Fibroblast of peridontal ligament (primary cell): ENCODE data around the gene CCDC78.
A peak's percentile ranks its signal among the peaks of the same experiment; 100 is the strongest.

ENCODE experiments used
- DNase-seq: peaks from one replicate; pipeline ENCODE4 v3.0.0-alpha.2; 2010; ENCODE audit errors: extremely low read depth

Gene CCDC78

DNA sequence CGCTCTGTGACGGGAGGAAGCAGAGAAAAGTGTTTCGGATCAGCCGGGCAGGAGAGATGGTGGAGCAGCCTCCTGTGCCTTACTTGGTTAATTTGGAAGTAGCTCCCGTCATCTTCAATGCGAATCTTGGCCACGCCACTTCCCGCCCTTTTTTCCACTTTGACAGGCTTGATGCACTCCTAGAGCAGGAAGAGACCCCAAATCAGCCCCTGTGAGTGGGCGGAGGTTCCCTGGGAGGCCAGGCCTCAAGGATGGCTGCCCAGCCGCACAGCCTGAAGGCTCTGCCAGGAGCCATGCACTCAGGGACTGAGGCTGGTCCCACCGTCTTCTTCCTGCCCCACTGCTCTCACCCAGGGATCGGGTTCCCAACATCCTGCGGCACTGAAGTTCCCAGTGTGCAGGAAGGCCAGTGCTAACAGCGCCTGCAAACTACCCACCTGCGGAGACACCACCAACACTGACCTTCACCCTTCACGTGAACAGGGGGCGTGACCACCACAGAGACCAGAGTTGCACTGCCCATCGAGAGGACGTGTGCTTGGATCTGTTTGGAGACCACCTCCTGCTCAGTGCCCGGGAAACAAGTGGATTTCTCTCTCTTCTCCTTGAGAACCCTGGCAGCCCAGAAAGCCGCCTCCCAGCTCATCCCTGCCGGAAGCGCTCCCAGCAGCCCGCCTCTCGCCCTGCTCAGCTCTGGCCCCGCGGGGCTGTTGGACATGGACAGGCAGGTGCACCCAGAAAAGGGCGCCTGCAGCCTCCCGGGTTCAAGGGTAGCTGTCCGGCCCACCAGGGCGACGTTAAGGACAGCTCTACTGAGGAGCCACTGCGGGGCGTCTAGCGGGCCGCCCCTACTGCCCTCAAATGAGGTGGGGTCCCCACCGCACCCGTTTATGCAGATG lies 13.6 kb upstream of the CCDC78 start:
- DNase-seq: no peak

DNA sequence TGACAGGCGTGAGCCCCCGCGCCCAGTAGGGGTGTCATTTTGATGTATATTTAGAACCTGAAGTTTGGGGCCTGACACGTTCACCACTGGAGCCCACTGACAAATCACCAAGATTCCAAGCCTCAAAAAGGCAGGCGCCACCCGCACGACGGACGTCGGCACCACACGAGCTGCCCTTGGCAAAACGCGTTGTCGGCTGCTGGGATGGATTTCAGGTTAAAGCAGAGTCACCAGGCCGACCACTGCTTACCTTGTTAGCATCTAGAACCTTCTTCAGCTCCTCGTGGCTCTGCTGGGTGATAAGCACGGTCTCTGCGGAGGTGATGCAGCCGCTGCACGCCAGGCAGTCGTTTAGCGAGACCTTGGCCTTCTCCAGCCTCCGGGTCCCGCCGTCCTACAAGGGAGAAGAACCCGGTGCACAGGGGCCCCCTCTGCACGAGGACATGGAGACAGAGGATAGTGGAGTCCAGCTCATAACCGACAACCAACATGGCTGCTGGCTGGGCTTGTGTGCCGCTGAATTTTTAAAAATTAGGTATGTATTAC lies 10.8 kb upstream of the CCDC78 start:
- DNase-seq: no peak

DNA sequence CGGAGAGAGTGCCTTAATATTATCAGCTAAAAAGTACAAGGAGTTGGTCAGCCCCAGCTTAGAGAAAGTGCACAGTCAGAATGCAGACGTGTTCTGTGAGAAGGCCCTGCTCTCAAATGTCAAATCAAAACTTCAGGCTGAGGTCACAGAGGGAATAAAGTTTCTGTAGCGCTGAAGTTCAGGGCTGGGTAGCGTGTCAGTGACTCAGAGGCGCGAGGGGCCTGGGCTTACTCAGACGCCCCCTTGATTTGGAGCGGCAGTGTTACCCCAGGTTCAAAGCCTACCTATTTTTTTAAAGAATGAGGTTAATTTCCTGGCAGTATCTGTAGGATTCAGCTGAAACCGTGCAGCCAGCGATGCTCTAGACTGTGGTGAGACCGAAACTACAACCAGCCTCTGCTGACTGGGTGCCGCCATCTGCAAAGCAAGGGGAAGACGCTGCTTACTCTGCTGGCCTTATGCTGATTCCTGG lies 9.8 kb upstream of the CCDC78 start:
- no peak for DNase-seq

DNA sequence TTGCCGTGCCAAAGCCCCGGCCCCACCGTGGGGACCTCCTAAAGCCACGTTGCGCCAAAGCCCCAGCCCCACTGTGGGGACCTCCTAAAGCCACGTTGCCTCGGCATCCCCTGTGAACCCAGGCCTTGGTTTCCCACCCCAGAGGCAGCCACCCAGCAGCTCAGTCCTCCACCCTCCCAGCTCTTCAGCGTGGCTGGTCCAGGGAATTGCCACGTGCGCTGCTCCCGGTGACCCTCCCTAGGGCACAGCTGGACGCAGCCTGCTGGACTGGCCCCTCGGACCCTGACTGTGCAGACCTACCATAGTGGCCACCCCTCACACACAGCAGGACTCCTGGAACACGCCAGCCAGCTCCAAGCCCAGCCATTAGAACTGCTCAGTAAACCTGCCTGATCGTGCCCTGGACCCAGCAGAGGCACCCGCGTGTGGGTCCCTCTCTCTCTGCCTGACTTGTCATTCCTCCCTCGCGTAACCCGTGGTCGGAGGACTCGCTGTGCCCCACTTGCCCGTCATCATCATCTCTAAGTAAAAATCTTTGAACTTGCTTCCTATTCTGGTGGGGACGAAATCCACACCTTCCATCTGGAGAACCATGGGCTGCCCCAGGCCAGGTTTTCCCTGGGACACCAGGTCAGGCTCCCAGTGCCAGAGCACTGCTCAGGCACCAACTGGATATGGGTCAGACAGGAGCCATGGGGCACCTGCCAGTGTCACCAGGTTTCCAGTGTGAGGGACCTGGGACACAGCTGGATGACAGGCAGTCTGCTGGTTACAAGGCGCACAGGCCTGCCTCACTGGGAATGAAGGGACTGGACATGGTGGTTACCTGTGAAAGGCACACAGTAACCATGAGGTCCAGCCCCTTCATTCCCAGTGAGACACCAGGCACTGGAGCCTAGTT lies 9.0 kb upstream of the CCDC78 start:
- no peak for DNase-seq

DNA sequence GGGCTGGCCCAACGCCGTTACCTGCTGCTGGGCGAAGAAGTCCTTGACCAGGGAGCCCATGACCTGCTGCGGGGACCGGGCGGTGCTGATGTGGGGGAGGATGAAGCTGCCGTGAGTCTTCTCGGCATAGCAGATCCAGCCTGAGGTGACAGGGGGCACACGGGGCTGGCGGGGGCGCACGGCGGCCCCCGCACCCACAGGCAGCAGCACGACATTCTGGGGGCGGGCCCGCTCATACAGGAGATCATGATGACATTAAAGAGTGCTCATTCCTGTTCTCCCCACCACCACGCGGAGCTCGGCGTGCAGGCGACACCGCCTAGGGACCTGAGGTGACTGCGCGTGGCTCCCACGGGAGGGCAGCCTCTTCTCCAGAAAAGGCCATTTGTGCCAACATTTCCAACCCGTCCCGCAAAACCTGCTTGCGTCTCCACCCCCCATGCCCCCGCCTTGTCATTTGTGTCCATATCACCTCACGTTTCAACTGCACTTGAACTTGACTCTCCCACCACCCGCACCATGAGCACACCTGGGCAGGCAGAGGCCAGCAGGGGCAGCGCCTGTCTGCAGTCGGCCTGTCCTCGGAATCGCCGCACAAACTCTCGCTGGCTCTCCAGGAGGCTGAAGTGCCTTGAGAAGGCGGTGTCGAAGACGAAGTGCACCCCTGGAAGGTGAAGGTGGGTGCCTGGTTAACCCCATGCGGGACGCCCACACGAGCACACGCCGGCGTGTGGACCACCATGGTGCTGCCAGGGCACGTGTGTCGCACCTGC lies 8.2 kb upstream of the CCDC78 start:
- DNase-seq: no peak

DNA sequence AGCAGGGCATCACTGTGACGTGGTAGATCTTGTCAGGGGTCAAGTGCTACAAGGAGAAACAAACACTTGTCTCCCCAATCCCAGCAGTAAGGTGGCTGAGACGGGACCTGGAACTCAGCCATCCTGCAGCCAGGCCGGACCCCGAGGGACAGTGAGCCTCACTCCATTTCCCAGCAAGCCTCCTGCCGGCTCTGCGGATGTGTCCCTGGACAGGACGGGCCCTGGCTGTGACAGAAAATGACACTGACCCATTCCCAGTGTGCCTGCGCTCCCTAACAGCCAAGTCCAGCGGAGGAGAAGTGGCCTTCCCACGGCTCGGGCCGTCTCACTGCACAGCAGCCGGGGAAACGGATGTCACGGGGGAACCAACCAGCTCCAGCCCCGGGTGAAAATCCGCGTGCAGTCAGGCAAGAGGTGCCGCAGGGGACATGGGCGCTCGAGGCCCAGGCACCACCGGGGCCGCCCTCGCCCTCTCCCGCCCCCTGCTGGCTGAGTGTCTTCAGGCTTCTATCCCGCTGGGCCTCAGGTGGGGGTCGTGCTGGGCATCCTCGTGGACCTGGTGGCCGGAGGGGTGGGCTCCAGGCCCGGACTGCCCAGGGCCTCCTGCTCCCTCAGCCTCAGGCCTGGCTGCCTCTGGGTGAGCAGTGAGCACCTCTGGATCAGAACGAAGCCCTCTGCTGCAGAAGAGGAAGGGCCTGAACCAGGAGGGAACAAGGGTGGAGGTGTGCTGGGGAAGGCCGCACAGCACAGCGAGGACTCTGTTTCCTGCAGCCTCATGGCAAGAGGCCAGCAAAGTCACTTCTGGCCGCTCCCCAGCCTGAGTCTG lies 7.4 kb upstream of the CCDC78 start:
- no peak for DNase-seq

DNA sequence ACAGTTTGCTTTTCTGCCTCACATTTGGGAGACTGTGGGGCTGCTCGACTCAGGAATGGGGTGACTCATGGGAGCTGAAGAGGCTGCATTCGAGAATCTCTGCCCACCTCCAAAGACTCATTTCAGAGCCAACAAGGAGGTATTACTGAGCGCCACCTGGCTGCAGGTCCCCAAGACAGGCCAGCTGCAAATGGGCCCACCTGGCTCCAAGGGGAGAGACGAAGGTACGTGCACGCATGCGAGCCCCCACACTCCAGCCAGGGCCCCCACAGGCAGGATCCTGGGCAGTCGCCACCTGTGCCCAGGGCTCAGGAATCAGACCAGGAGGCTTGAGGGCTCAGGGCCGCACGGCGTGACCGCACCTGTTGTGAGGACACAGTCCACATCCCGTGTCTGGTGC lies 6.7 kb upstream of the CCDC78 start:
- DNase-seq: no peak

DNA sequence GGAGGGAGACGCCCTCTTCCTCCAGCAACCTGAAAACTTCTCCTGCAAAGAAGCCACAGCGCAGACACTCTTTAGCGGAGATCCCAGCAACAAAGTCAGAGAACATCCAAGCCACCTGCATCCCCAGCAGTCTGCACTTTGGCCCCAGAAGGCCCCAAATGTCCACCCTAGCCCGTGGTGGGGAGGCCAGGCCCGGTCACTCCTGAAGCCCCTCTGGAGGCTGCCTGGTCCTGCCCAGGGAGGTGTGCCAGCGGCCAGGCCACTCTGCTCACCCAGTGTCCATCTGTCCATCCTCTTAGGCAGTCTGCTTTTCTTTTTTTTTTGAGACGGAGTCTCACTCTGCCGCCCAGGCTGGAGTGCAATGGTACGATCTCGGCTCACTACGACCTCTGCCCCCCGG lies 6.1 kb upstream of the CCDC78 start:
- no peak for DNase-seq

DNA sequence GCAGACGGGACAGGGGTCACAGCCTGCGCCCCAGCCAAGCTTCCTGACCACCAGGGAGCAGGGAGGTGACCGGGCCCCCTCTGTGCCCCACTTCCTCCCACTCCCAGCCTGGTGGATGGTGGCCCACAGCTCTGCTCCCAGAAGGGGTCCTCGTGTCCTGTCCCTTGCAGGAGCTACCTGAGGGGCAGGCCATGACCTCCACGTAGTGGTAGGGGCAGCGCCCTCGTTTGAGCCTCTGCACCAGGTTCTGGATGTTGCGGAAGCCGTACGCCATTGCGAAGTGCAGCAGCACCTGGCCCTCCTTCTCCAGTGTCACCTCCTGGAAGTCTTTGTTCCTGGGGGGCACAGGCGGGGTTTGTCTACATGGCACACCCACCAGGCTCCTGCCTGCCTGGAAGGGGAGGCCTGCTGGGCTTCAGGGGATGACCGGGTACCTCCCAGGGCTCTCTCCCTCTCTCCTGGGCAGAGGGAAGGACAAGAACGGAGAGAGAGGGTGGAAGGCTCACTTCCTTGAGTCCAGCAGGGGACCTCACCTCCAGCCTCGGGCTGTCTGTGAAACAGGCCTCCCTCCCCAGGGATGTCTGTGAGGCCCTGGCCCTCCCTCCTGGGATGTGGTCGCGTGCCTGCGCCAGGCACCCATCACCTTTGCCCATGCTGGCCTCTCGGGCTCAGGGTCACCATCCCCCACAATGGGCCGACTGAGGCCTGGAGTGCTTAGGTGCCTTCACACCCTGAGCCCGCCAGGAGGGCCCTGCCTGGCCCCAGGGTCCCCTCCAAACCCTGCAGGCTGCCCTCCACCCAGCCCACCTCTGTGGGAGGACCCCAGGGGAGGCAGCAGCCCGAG lies 4.6 kb upstream of the CCDC78 start:
- no peak for DNase-seq

DNA sequence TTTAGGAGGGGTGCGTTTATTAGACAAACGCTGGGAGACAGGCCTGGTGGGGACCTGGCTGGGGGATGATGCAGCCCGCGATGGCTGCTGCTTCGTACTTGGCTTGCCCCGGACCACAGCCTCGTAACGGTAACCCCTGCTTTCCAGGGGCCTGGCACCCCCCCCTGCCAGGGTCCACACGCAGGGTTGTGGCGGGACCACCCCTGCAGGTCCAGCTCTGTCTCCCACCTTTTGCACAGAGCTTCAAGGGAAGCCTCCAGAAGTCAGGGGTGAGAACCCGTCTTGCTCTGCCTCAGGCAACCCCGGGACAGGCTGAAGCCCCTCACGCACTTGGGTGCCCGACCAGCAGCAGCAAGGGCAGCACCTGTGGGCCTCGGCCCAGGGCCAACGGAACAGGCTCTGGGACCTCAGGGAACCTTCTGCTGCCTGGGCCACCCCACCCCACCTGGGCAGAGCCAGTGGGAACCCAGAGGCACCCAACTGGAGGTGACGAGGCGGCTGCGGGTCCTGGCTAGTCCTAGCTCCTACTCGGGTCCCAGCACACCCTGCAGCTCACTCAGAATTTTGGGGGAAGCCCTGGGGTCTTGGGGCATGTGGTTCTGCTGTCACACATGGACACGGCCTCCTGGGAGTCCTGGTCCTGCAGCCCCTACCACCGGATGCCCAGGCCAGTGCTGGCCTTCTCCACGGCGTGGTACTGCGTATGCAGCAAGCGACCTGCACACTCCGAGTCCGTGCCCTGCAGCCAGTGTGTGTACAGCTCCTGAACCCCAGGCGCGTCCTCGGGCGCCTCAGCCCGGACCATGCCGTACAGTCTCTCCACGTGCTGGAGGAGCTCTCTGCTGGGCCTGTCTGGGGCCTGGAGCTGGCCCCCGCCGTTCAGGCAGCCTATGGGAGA lies 3.8 kb upstream of the CCDC78 start:
- DNase-seq: no peak

DNA sequence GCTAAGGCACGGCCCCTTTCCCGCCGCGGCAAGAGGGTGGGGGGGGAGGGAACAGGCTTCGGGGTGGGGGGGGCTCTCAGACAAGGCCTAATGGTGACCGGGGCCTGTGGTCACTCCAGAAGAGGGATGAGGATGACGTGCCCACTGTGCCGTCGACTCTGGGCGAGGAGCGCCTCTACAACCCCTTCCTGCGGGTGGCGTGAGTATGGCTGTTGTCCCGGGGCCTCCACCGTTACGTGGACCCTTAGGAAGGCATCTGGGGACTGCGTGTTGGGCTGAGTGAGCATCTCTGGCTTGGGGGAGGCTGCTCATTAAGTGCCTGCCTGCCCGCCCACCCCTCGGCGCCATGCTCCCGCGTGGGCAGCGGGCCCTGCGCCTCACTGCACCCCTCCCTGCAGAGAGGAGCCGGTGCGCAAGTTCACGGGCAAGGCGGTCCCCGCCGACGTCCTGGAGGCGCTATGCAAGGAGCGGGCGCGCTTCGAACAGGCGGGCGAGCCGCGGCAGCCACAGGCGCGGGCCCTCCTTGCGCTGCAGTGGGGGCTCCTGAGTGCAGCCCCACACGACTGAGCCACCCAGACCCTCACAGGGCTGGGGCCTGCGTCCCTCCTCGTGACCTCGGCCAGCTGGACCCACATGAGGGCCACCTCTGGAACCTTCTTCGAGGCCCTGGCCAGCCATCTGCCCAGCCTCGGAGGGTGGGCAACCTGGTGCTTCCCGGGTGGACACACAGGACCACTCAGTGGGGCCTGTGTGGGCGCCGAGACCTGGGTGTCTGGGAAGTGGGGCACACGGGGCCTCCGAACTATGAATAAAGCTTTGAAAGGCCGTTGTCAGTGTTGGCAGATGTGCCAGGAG lies 2.9 kb upstream of the CCDC78 start:
- DNase-seq: no peak

DNA sequence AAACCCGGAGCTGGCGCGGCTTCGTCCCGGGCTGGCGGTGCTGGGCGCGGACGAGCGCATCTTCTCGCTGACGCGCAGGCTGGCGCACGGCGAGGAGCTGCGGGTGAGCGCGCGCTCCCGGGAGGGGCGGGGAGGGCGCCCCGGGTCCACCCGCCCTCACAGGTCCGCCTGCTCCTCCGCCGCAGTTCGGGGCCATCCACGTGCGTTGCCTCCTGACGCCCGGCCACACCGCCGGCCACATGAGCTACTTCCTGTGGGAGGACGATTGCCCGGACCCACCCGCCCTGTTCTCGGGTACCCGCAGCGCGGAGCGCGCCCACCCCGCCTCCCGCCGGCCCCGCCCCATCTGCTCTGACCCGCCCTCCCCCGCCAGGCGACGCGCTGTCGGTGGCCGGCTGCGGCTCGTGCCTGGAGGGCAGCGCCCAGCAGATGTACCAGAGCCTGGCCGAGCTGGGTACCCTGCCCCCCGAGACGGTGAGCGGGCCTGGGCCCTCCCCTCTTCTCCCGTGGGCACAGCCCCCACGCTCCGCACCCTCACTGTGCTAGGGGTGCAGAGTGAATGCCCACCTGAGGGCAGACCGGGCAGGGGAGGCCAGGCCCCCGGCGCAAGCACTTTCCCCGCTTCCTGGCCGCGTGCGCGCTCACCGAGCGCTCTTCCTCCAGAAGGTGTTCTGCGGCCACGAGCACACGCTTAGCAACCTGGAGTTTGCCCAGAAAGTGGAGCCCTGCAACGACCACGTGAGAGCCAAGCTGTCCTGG lies 2.1 kb upstream of the CCDC78 start:
- peak; percentile 58 for DNase-seq

DNA sequence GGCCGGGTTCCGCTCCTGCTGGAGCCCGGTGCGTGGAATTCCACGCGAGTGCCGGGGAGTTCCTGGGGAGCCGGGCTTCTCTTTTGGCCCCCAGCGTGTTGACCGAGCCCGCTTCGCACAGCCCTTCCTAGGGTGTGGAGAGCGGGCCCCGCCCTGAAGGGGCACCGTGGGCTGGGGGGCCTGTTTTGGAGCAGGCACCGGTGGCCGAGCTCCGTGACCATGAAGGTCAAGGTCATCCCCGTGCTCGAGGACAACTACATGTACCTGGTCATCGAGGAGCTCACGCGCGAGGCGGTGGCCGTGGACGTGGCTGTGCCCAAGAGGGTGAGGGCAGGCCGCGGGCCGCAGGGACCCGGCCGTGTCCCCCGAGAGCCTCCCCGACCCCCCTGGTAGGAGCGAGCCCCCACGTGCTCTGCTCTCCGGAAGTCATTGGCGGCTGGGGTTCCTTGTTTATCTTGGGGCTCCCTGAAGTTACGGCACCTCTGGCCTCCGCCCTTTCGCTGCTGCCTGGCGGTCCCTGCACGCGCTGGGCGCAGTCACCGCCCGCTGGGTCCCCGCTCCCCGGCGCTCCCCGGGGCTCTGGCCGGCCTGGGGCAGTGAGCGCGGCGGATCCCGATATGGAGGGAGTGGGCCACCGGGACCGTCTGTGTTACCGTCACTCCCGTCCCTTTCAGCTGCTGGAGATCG lies 1.2 kb upstream of the CCDC78 start:
- no peak for DNase-seq

DNA sequence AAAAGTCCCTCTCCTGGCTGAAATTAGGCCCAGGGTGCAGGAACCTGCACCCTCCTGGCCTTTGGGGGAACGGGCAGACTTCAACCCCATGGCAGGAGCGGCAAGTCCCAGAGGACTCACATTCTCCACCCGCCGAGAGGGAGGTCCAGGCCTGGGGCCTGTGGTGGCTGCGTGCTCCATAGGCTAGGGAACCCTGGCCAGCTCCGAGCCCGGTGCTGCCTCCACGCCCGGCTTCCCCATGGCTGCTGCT lies 130 bp downstream of the CCDC78 start:
- DNase-seq: no peak

DNA sequence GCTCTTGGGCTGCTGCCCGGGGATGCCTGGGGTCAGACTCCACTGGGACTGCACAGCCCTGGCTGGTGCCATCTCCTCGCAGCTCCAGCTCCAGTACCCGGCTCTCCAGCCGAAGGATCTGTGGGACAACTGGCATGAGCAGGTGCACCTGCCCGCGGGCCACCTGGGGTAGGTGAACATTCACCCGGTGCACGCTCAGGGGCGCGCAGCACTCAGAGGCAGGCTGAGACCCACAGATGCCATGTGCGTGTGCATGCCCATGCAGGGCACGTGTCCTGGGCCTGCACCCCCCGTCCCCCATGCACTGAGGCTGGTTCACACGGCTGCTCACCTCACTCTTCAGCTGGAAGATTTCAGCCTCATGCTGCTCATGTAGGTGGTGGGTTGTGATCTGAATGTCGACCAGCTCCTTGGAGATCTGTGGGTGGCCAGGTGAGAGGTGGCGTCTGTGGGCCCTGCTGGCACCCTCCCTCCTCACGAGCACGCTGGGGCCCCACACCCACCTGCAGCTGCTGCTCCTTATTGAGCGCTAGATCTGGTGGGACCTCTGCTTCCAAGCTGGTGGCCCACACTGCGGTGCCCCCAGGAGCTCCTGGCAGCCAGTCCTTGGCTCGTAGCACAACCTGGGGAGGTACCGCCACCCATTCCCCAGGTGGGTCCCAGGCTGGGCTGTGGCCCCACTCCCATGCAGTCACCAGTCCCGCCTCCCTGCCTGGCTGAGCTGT lies 618 bp downstream of the CCDC78 start:
- DNase-seq: no peak

DNA sequence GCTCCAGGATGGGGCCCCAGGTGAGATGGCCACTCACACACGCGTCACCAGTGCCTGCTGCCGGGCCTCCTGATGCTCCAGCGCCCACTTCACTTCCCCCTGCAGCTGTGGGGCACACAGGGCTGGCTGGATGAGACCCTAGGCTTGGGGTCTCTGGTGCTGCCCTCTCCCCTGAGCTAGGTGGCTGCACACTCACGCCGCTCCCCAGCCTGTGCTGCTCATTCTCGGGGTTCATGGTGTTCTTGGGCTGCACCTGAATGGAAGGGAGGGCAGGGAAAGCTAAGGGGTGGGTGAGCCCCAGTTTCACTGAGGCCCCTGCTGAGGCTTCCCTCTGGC lies 1.2 kb downstream of the CCDC78 start:
- no peak for DNase-seq
